Measurements from ENCODE around the gene MYZAP. TPM values are rescaled to one million over a fixed set of nuclear protein-coding genes. Genes with fewer than 3 reads are reported as not detected.

MYZAP gene
- total and polyA plus RNA-seq, 2 of the 4 experiments (the other 2 are of a cell fraction), result not detected

GRCh38 chr15:57698991-57699390, 107.3 kb downstream of the MYZAP start:
- no peak overlapping the region for H3K27ac ChIP-seq (ENCODE audit: insufficient read depth, low read length)
- dilution Hi-C loops (cut with HindIII; ENCODE audit: low sequenced_read_pairs, unreplicated experiment), result no loop called here
- WGBS, 2 experiments (ENCODE audit: extremely low coverage in 2 of 2, insufficient read length in 1 of 2), result no CpG with 5 or more reads among the region's 4 CpGs

More at GRCh38 chr15:57698991-57699390, 107.3 kb downstream of the MYZAP start:
- Histone ChIP-seq H3K4me3 (ENCODE audit: insufficient read depth, low read depth, low read length) (no peak overlapping the region), H4K5ac (ENCODE audit: low read depth, low read length) (no peak overlapping the region), H3K27me3 (ENCODE audit: control insufficient read depth, insufficient read depth, low read length) (peaks cover 3% of the 10 kb centered on the region; the same call in 1 of the 2 replicates), H2BK5ac (ENCODE audit: low read depth, low read length, poor library complexity, severe bottlenecking) (no peak overlapping the region), H3K4me1 (ENCODE audit: control insufficient read depth, insufficient read depth, low read length) (no peaks in the 10 kb centered on the region), H3K4ac (ENCODE audit: low read depth, low read length) (no peak overlapping the region), H3K4me2 (ENCODE audit: low read depth, low read length) (no peak overlapping the region), H3K9ac (ENCODE audit: low read depth, low read length) (no peak overlapping the region), H3K23ac (ENCODE audit: low read depth, low read length) (no peak overlapping the region), H2BK15ac (ENCODE audit: low read depth, low read length) (no peak overlapping the region), H3K36me3 (ENCODE audit: control insufficient read depth, insufficient read depth, low read length) (no peaks in the 10 kb centered on the region), H2AFZ (replicated peaks; ENCODE audit: low read length, poor library complexity) (no peak overlapping the region), H4K20me1 (ENCODE audit: insufficient read depth, low read length) (no peaks in the 10 kb centered on the region), H3K18ac (ENCODE audit: low read depth, low read length) (no peak overlapping the region), H2BK20ac (ENCODE audit: low read depth, low read length) (no peak overlapping the region), H4K8ac (ENCODE audit: low read depth in 2 of 2, low read length in 2 of 2) (no peak overlapping the region), H2AK5ac (ENCODE audit: low read depth, low read length) (no peak overlapping the region), H3K79me1 (ENCODE audit: low read depth in 1 of 2, low read length in 2 of 2) (no peaks in the 10 kb centered on the region), H3K9me1 (ENCODE audit: insufficient read depth, low read length) (no peaks in the 10 kb centered on the region), H4K91ac (ENCODE audit: insufficient read depth, low read depth, low read length) (no peak overlapping the region), H2BK120ac (ENCODE audit: low read depth, low read length) (no peak overlapping the region), H3K14ac (replicated peaks; ENCODE audit: low read depth, low read length) (no peak overlapping the region), H2AK9ac (replicated peaks; ENCODE audit: low read depth, low read length, poor library complexity) (no peak overlapping the region), H3K9me3 (ENCODE audit: control insufficient read depth, insufficient read depth, low read length) (no peaks in the 10 kb centered on the region), H3K56ac (ENCODE audit: extremely low read depth, insufficient read depth, low read length) (no peak overlapping the region)
- ATAC-seq (ENCODE audit: low read depth) (no peak), DNase-seq (no peak)
- TF ChIP-seq FOS (IDR thresholded peaks at IDR 0.05; ENCODE audit: low read depth, low read length) (no peak), MAFK (IDR thresholded peaks at IDR 0.05; ENCODE audit: low read depth, low read length) (no peak)
- CTCF ChIA-PET, result no interaction called here
- intact Hi-C loops (cut with micrococcal nuclease), result no loop called here
- no TSS peak for BruUV-seq (replicated peaks)
- POLR2A ChIA-PET (ENCODE audit: unreplicated experiment), result no interaction called here
- in situ Hi-C loops (cut with MboI; ENCODE audit: low sequenced_read_pairs), result no loop called here
